ENCODE results near the gene FBXO31.

Gene FBXO31

GRCh38 chr16:87411375-87412271, 28.0 kb upstream of the FBXO31 start:
- no peak for TF ChIP-seq CTCF (IDR thresholded peaks at IDR 0.05; ENCODE audit: borderline replicate concordance, control extremely low read depth, extremely low read depth, insufficient read depth, missing control alignments)
- no peak for DNase-seq (ENCODE audit: low spot score)
- in situ Hi-C loops (cut with MboI; ENCODE audit: low sequenced_read_pairs, unreplicated experiment): no loop called here

GRCh38 chr16:87410968-87411367, 27.4 kb upstream of the FBXO31 start:
- no peak for TF ChIP-seq CTCF (IDR thresholded peaks at IDR 0.05; ENCODE audit: borderline replicate concordance, control extremely low read depth, extremely low read depth, insufficient read depth, missing control alignments)
- DNase-seq (ENCODE audit: low spot score): no peak
- in situ Hi-C loops (cut with MboI; ENCODE audit: low sequenced_read_pairs, unreplicated experiment): no loop called here

- in situ Hi-C loops (cut with MboI; ENCODE audit: low sequenced_read_pairs, unreplicated experiment): no loop called here
- TF ChIP-seq CTCF (IDR thresholded peaks at IDR 0.05; ENCODE audit: borderline replicate concordance, control extremely low read depth, extremely low read depth, insufficient read depth, missing control alignments): no peak
- no peak for DNase-seq (ENCODE audit: low spot score)
Measured at GRCh38 chr16:87410530-87410929, 27.0 kb upstream of the FBXO31 start.

GRCh38 chr16:87409781-87410180, 26.2 kb upstream of the FBXO31 start:
- TF ChIP-seq CTCF (IDR thresholded peaks at IDR 0.05; ENCODE audit: borderline replicate concordance, control extremely low read depth, extremely low read depth, insufficient read depth, missing control alignments): no peak
- DNase-seq (ENCODE audit: low spot score): no peak
- in situ Hi-C loops (cut with MboI; ENCODE audit: low sequenced_read_pairs, unreplicated experiment): no loop called here

GRCh38 chr16:87409153-87409552, 25.6 kb upstream of the FBXO31 start:
- in situ Hi-C loops (cut with MboI; ENCODE audit: low sequenced_read_pairs, unreplicated experiment): no loop called here
- TF ChIP-seq CTCF (IDR thresholded peaks at IDR 0.05; ENCODE audit: borderline replicate concordance, control extremely low read depth, extremely low read depth, insufficient read depth, missing control alignments): no peak
- no peak for DNase-seq (ENCODE audit: low spot score)

GRCh38 chr16:87407511-87408112, 24.0 kb upstream of the FBXO31 start:
- in situ Hi-C loops (cut with MboI; ENCODE audit: low sequenced_read_pairs, unreplicated experiment): no loop called here
- TF ChIP-seq CTCF (IDR thresholded peaks at IDR 0.05; ENCODE audit: borderline replicate concordance, control extremely low read depth, extremely low read depth, insufficient read depth, missing control alignments): no peak
- no peak for DNase-seq (ENCODE audit: low spot score)

Measured in GM13976 (cell line).